GM18520 (cell line): ENCODE measurements around the gene MYCBP2.

ENCODE experiments used
- ATAC-seq: cut with Tn5 transposase; IDR thresholded peaks from one replicate; pipeline ENCODE4 v1.9.1; 2021; ENCODE audit not compliant: unreplicated experiment

MYCBP2 gene

DNA sequence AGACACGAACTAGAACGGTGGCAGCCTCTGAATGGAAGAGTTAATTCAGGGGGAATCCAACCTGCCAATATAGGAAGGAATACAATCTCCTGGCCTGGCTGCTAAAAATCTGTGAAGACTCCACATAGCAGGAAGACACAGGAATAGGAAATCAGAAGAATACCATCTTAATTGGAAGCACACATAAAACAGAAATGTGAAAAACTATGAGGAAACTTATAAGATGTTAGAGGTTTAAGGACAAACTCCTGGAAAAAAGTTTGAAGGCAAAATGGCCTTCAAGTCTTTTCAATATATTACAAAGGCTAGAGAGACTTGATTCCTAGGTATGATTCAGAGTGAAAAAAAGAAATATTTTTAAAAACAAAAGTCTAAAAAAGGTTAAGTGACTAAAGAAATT lies 221.8 kb downstream of the MYCBP2 start:
- ATAC-seq: no peak

- ATAC-seq: no peak
Observed at GRCh38 chr13:77099415-77099814, 227.5 kb downstream of the MYCBP2 start.

- no peak for ATAC-seq
Observed at GRCh38 chr13:77095288-77095687, 231.6 kb downstream of the MYCBP2 start.

DNA sequence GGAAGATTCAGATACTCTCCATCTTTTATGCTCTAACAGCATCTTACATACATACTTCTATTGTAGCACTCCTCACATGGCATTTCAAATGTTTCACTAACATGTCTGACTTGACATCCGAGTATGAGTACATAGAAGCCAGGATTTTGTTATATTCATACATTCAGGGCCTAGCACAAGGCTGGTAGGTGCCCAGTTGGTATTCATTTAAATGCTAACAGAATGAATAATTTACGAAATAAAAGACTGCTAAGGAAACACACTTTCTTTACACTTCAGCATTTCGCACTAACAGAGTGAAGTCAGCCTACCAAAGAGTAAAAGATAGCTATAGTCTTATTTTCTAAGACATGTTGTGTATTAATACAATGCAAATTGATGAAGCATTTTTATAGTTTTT lies 232.1 kb downstream of the MYCBP2 start:
- ATAC-seq: no peak

- ATAC-seq: no peak
Observed at GRCh38 chr13:77093735-77094134, 233.2 kb downstream of the MYCBP2 start.

DNA sequence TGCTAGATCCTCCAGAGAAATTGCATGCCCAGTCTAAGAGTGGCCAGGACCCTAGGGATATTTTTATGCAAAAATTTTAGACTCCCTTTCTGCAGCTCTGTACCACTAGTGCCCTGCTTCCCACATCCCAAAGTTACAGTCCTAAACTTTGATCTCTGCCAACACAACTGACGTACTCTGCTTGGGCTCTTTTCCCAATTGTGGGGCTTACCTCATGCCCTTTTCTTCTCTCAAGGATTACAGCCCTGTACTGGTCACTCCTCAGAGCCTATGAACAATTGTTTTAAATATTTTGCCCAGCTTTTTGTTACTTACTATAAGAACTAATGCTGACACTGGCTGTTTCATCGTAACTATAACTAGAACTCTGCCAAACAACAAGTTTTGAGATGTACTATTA lies 242.1 kb downstream of the MYCBP2 start:
- ATAC-seq: no peak

GRCh38 chr13:77079902-77080413 lies 246.9 kb downstream of the MYCBP2 start:
- ATAC-seq: no peak

GRCh38 chr13:77067519-77067918 lies 259.4 kb downstream of the MYCBP2 start:
- no peak for ATAC-seq

GRCh38 chr13:77065461-77066147 lies 261.3 kb downstream of the MYCBP2 start:
- no peak for ATAC-seq

DNA sequence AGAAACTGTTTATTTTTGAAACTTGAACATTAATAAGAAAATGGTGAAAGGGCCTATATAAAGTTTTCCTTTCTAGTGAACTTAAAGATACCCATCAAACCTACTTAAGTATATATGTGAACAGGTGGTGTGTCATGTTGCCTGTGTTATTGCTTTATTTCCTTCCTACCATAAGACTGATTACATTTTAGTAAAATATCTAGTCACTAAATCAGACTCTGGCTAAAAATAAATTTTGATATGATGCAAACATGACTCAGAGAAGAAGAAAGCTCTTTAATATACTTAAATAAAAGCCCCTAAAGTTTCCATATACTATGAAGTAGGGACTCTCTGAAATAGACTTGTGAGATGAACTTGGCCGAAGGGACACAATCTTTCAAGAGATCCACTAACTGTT lies 264.8 kb downstream of the MYCBP2 start:
- ATAC-seq: no peak

- ATAC-seq: no peak
Observed at GRCh38 chr13:77061362-77061761, 265.5 kb downstream of the MYCBP2 start.

DNA sequence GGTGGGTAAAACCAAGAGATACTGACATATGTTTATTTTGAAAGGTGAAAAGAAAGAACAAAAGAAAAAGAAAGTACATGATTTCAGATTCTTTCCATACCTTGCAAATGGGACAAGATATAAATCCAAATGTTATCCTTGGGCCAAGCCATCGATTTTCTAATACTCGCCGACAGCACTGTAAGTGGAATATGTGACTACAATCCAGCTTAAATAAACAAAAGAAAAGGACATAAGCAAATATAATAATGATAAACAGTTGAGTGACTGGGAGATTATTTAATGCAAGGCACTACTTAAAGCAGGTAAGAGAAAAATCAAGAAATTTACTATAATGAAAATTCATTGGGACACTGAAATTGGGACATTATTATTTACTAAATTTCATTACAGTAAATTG lies 270.0 kb downstream of the MYCBP2 start:
- no peak for ATAC-seq

- no peak for ATAC-seq
Observed at GRCh38 chr13:77056382-77056781, 270.5 kb downstream of the MYCBP2 start.

- no peak for ATAC-seq
Observed at GRCh38 chr13:77055158-77055557, 271.7 kb downstream of the MYCBP2 start.

GRCh38 chr13:77053192-77053591 lies 273.7 kb downstream of the MYCBP2 start:
- ATAC-seq: no peak

- no peak for ATAC-seq
Observed at GRCh38 chr13:77048681-77049080, 278.2 kb downstream of the MYCBP2 start.

DNA sequence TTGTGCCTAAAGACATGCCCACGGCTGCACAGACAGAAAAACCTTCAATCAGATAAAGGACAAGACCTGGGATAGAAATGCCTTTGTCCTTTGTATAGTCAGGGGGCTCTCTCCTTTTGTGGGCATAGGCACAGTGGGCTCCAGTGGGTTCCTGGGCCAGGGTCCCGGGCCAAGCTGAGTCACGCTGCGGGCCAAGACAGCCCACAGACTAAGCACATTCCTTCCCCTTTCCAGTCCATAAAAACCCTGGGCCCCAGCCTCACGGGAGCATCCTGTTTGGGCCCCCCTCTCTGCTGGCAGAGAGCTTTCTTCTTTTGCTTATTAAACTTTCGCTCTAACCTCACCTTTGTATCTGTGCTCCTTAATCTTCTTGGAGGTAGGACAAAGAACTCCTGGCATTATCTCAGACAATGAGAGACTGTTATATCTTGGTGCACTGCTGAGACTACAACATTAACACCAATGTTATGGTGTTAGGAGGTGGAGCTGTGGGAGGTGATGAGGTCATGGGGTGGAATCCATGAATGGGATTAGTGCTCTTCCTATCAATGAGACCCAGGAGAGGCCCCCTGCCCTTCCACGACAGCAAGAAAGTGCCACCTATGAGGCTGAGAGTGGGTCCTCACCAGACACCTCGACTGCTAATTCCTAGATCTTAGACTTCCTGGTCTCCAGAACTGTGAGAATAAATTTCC lies 279.1 kb downstream of the MYCBP2 start:
- no peak for ATAC-seq

DNA sequence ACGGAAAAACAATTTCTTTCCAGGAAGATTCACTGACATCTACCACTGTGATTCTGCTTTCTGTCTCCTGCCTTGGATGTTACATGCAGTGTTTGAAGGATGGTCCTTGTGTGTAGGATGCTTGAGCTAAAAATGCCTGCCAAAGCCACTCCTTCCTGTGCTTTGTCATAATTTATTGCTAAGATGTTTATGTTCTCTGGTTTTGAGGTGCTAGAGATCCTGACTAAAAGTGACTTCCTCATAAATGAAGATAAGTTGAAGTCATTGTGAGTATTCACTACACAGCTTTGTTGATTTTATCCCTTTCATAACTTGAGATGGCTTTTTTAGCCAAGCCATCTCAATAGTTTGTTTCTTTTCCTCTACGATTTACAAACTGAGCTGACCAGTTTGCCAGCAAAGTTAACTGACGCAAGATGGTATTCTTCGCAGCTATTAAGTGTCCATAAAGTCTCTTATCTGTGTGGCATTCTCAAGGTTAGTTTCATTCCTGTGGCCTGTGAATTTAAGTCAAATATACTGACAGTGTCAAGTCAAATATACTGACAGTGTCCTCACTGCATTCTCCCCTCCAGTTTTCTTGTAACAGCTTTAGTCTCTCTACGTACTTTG lies 284.2 kb downstream of the MYCBP2 start:
- ATAC-seq: no peak

DNA sequence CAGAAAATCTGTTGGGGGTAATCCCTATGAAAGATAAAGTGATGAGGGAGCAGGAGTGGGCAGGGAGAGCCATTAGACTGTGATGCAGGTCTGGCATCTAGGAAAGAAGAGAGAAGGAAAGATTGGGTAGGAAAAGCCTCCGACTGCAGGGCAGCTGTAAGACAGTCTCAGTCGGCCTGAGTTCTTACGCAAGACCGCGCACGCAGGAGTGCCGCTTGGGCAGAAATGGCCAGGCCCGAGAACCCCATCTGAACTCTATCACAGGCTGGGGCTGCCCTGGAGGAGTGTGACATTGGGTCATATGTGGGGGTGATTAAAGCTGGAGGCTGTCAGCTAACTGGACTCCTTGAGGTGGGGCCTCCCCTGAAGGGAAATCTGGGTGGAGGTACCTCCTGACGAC lies 286.1 kb downstream of the MYCBP2 start:
- ATAC-seq: no peak

- ATAC-seq: no peak
Observed at GRCh38 chr13:77040076-77040475, 286.8 kb downstream of the MYCBP2 start.

DNA sequence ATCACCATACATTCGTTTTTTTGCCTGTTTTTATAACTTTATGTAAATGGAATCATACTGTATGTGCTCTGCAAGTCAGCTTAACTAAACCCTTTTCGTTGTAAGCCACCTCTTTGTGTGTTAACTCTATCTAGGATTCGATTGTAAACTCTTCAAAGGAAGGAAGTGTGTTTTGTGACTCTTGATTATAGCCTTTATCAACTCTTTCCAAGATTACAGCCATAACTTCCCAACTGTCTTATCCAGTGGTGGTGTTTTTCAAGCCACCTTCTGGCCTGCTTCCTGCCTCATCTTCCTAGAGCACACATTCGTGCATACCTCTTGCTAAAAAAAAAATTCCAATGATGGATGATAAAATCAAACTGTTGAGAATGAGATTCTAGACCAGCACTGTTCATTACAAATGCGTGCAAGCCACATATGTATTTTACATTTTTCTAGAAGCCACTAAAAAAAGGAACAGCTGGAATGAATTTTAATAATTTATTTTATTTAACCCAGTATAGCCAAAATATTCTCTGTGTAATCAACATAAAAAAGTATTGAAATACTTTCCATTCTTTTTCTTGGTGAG lies 287.9 kb downstream of the MYCBP2 start:
- no peak for ATAC-seq

DNA sequence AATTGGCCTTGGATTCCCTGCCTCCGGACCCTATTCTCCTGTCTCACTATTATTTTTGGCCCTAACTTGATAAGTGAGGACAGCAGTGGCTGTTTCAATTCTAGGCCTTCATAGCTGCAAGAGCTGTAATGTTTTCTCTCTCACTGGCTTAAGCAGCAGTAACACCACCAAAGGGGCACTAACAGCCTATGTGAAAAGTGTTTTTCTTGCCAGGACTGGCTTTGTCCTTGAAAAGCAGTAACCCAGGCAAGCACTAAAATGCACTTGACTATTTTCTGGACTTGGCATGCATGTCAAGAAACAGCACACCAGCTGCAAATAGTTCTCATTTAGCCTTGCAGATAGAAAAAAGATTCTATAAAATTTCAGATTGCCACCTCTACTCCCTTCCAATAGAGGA lies 290.6 kb downstream of the MYCBP2 start:
- no peak for ATAC-seq
